Hematopoietic multipotent progenitor cell treated with erythropoietin and hydrocortisone succinate and interleukin-3 and kit ligand, for 6 days (in vitro differentiated cells): ENCODE measurements around the gene CLCN5.
A peak's percentile ranks its signal among the peaks of the same experiment; 100 is the strongest.

Source experiments
- DNase-seq: peaks from one replicate; pipeline ENCODE4 v3.0.0-alpha.2; 2015

Gene CLCN5

GRCh38 chrX:50097071-50097470, 174.7 kb downstream of the CLCN5 start:
- no peak for DNase-seq

GRCh38 chrX:50098241-50098640, 175.8 kb downstream of the CLCN5 start:
- DNase-seq: no peak

- DNase-seq: no peak
Measured at GRCh38 chrX:50098749-50099148, 176.4 kb downstream of the CLCN5 start.

- no peak for DNase-seq
Measured at GRCh38 chrX:50099331-50099730, 176.9 kb downstream of the CLCN5 start.

GRCh38 chrX:50100188-50100587, 177.8 kb downstream of the CLCN5 start:
- DNase-seq: peak; percentile 65

GRCh38 chrX:50103176-50103575, 180.8 kb downstream of the CLCN5 start:
- no peak for DNase-seq

GRCh38 chrX:50103866-50104566, 181.6 kb downstream of the CLCN5 start:
- peak; percentile 13 for DNase-seq

- peak; percentile 60 for DNase-seq
Measured at GRCh38 chrX:50106051-50106675, 183.8 kb downstream of the CLCN5 start.

- no peak for DNase-seq
Measured at GRCh38 chrX:50107470-50107869, 185.1 kb downstream of the CLCN5 start.

GRCh38 chrX:50108264-50108663, 185.9 kb downstream of the CLCN5 start:
- no peak for DNase-seq

GRCh38 chrX:50111742-50112141, 189.3 kb downstream of the CLCN5 start:
- DNase-seq: no peak

GRCh38 chrX:50114113-50114512, 191.7 kb downstream of the CLCN5 start:
- DNase-seq: no peak

- no peak for DNase-seq
Measured at GRCh38 chrX:50115973-50116372, 193.6 kb downstream of the CLCN5 start.

- DNase-seq: peak; percentile 16
Measured at GRCh38 chrX:50117476-50117875, 195.1 kb downstream of the CLCN5 start.

- DNase-seq: no peak
Measured at GRCh38 chrX:50125480-50125879, 203.1 kb downstream of the CLCN5 start.

- no peak for DNase-seq
Measured at GRCh38 chrX:50147972-50148371, 225.6 kb downstream of the CLCN5 start.
